Mammary epithelial cell (primary cell): ENCODE results near the gene SNN.

Experiments
- EZH2 ChIP-seq: IDR thresholded peaks from 2 replicates; pipeline ENCODE4 v1.6.1; 2012; ENCODE audit warnings: low read length, inconsistent platforms, borderline replicate concordance
- TF ChIP-seq, protein P1 (sequence below), 2 donors: IDR thresholded peaks in 1 of 2; conservative IDR thresholded peaks in 1 of 2; 2 replicates each; pipeline ENCODE4 v1.5.1; 2011 to 2012; ENCODE audit warnings: inconsistent platforms in 2 of 2, low read length in 2 of 2, mild to moderate bottlenecking in 2 of 2, control low read depth in 1 of 2, low read depth in 1 of 2; ENCODE audit not compliant: insufficient read depth in 1 of 2; ENCODE audit errors: extremely low read depth in 1 of 2

DNA sequence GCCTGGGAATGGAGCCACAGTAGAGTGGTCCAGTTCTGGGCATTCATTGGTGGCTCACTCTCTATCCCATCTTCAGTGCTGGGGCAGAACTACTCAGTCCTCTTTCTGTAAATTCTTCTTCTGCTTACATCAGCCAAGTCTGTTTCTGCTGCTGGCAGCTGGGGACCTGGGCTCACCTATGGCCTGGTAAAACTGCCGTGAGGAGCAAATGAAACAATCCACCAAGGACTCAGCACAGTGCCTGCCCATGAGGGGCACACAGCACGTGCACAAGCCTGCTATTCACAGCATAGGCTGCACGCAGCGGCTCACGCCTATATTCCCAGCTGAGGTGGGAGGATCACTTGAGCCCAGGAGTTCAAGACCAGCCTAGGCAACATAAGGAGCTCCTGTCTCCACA is 30.9 kb upstream of the SNN start:
- TF ChIP-seq, protein P1, sequence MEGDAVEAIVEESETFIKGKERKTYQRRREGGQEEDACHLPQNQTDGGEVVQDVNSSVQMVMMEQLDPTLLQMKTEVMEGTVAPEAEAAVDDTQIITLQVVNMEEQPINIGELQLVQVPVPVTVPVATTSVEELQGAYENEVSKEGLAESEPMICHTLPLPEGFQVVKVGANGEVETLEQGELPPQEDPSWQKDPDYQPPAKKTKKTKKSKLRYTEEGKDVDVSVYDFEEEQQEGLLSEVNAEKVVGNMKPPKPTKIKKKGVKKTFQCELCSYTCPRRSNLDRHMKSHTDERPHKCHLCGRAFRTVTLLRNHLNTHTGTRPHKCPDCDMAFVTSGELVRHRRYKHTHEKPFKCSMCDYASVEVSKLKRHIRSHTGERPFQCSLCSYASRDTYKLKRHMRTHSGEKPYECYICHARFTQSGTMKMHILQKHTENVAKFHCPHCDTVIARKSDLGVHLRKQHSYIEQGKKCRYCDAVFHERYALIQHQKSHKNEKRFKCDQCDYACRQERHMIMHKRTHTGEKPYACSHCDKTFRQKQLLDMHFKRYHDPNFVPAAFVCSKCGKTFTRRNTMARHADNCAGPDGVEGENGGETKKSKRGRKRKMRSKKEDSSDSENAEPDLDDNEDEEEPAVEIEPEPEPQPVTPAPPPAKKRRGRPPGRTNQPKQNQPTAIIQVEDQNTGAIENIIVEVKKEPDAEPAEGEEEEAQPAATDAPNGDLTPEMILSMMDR (conservative IDR thresholded peaks at IDR 0.05 in 1 of 2, IDR thresholded peaks at IDR 0.05 in 1 of 2; ENCODE audit: extremely low read depth in 1 of 2, insufficient read depth in 1 of 2, low read depth in 1 of 2, low read length in 2 of 2), result no peak
- no peak for TF ChIP-seq EZH2
